Naive thymus-derived CD4-positive, alpha-beta T cell (primary cell): ENCODE measurements around the gene DLG2. TPM values are rescaled to one million over a fixed set of nuclear protein-coding genes. Genes with fewer than 3 reads are reported as not detected.

Source experiments
- ATAC-seq: fragments of 150-1000 bp; cut with Tn5 transposase; 2 replicates; pipeline ENCODE4 v1.10.0; 2021; ENCODE audit warnings: mild to moderate bottlenecking, moderate library complexity
- CTCF ChIA-PET: fragments of 350-600 bp; sonication (Branson Sonifier 250); formaldehyde crosslinking; loops from one replicate; lab custom pipeline; 2021; ENCODE audit warnings: antibody characterized with exemption; lab: Charles Lee
- POLR2A ChIA-PET: fragments of 350-600 bp; sonication (Branson Sonifier 250); formaldehyde crosslinking; loops from one replicate; lab custom pipeline; 2021; ENCODE audit warnings: antibody characterized with exemption, inconsistent platforms; lab: Charles Lee
- DNase-seq, 9 donors: peaks; one replicate each; pipeline versions ENCODE4 v3.0.0 to v3.0.0-alpha.2; 2020 to 2022; ENCODE audit warnings: mixed read lengths in 1 of 9
- H3K27ac ChIP-seq: one replicate; pipeline ENCODE4 v1.7.0; 2013; ENCODE audit warnings: mild to moderate bottlenecking, low read depth, low read length, moderate library complexity
- H3K27me3 ChIP-seq, 2 donors: one replicate each; pipeline ENCODE4 v1.7.0; 2013; ENCODE audit warnings: low read length in 2 of 2, mild to moderate bottlenecking in 2 of 2, moderate library complexity in 2 of 2; ENCODE audit not compliant: control insufficient read depth in 2 of 2, insufficient read depth in 2 of 2
- H3K36me3 ChIP-seq, 3 experiments: 1 replicate in 2 of 3; 2 replicates in 1 of 3; pipeline ENCODE4 v1.7.0; 2013; ENCODE audit warnings: low read length in 3 of 3, mild to moderate bottlenecking in 3 of 3, moderate library complexity in 1 of 3; ENCODE audit not compliant: insufficient read depth in 3 of 3, control insufficient read depth in 2 of 3
- H3K4me1 ChIP-seq, 2 donors: one replicate each; pipeline ENCODE4 v1.7.0; 2013; ENCODE audit warnings: low read length in 2 of 2, mild to moderate bottlenecking in 2 of 2, moderate library complexity in 1 of 2; ENCODE audit not compliant: control insufficient read depth in 2 of 2, insufficient read depth in 2 of 2
- H3K4me3 ChIP-seq: 2 replicates; pipeline ENCODE4 v1.7.0; 2013; ENCODE audit warnings: mild to moderate bottlenecking, low read length
- H3K9me3 ChIP-seq, 3 experiments: 1 replicate in 2 of 3; 2 replicates in 1 of 3; pipeline ENCODE4 v1.7.0; 2013; ENCODE audit warnings: low read length in 3 of 3; ENCODE audit not compliant: control insufficient read depth in 2 of 3
- H3K27ac Mint-ChIP-seq, 9 donors: one replicate each; pipeline ENCODE4 v1.8.0; 2020 to 2022; ENCODE audit warnings: mixed read lengths in 9 of 9, mild to moderate bottlenecking in 8 of 9, moderate library complexity in 5 of 9, inconsistent platforms in 2 of 9
- H3K27me3 Mint-ChIP-seq, 5 donors: one replicate each; pipeline ENCODE4 v1.8.0; 2021 to 2022; ENCODE audit warnings: mixed read lengths in 5 of 5, mild to moderate bottlenecking in 1 of 5
- H3K36me3 Mint-ChIP-seq, 5 donors: one replicate each; pipeline ENCODE4 v1.8.0; 2020 to 2022; ENCODE audit warnings: mixed read lengths in 5 of 5, mild to moderate bottlenecking in 3 of 5, inconsistent platforms in 1 of 5
- H3K4me1 Mint-ChIP-seq, 7 donors: one replicate each; pipeline ENCODE4 v1.8.0; 2020 to 2022; ENCODE audit warnings: mixed read lengths in 7 of 7, mild to moderate bottlenecking in 3 of 7, inconsistent platforms in 1 of 7
- H3K4me3 Mint-ChIP-seq, 10 donors: one replicate each; pipeline ENCODE4 v1.8.0; 2020 to 2022; ENCODE audit warnings: mild to moderate bottlenecking in 10 of 10, mixed read lengths in 10 of 10, moderate library complexity in 6 of 10, inconsistent platforms in 2 of 10
- H3K9me3 Mint-ChIP-seq, 11 donors: one replicate each; pipeline ENCODE4 v1.8.0; 2020 to 2022; ENCODE audit warnings: mixed read lengths in 11 of 11, mild to moderate bottlenecking in 4 of 11, inconsistent platforms in 1 of 11, moderate library complexity in 1 of 11
- intact Hi-C, 2 donors: fragments of 100-400 bp; cut with micrococcal nuclease; formaldehyde crosslinking; loops; one replicate each; pipeline ENCODE4 v1.15.1; 2023
- polyA plus RNA-seq, 2 donors: library from polyadenylated mRNA; unstranded; fragments of 300-500 nt; fragmentation: Illumina TruSeq; gene quantifications; one replicate each; pipeline ENCODE4 v1.2.3, GENCODE V29; 2021
- total RNA-seq, 6 experiments: library from RNA in 5 of 6; stranded (reverse) in 5 of 6; gene quantifications; 1 replicate in 5 of 6; 2 replicates in 1 of 6; pipeline ENCODE4 v1.2.3 and lab custom pipeline; 2021 to 2026

Gene DLG2
- total and polyA plus RNA-seq, 7 experiments from 2014 or later, result 0.64 to 6.1 (median 3.7) TPM

- H3K4me3 ChIP-seq, result no peak overlapping the region
- H3K27ac ChIP-seq, result no peak overlapping the region
- H3K27me3 ChIP-seq, result no peaks in the 10 kb centered on the region
- Mint-ChIP-seq H3K4me1 (no peaks in the 10 kb centered on the region), H3K4me3 (no peak overlapping the region), H3K36me3 (no peaks in the 10 kb centered on the region), H3K9me3 (peaks cover 0 to 3% (median 0%) of the 10 kb centered on the region in 11 donors), H3K27me3 (peaks cover 0 to 15% (median 5%) of the 10 kb centered on the region in 5 donors), H3K27ac (no peak overlapping the region)
- ChIA-PET CTCF (no interaction called here), POLR2A (no interaction called here)
- intact Hi-C loops, result no loop called here
- ATAC-seq (no peak), DNase-seq (no peak)
- H3K4me1 ChIP-seq, result no peaks in the 10 kb centered on the region
- H3K9me3 ChIP-seq, result no peaks in the 10 kb centered on the region
- H3K36me3 ChIP-seq, result no peaks in the 10 kb centered on the region
Observed at GRCh38 chr11:83628622-83629355, 1998.4 kb downstream of the DLG2 start.

GRCh38 chr11:83625336-83625735 lies 2001.8 kb downstream of the DLG2 start:
- no peak overlapping the region for H3K27ac ChIP-seq
- H3K4me1 ChIP-seq, result no peaks in the 10 kb centered on the region
- H3K9me3 ChIP-seq, result no peaks in the 10 kb centered on the region
- Mint-ChIP-seq H3K4me3 (no peak overlapping the region), H3K36me3 (no peaks in the 10 kb centered on the region), H3K27me3 (peaks cover 0 to 11% (median 5%) of the 10 kb centered on the region in 5 donors), H3K4me1 (no peaks in the 10 kb centered on the region), H3K9me3 (peaks cover 0 to 3% (median 0%) of the 10 kb centered on the region in 11 donors), H3K27ac (no peak overlapping the region)
- ATAC-seq (no peak), DNase-seq (no peak)
- intact Hi-C loops, result no loop called here
- POLR2A ChIA-PET, result no interaction called here
- no peak overlapping the region for H3K4me3 ChIP-seq
- no peaks in the 10 kb centered on the region for H3K27me3 ChIP-seq
- no peaks in the 10 kb centered on the region for H3K36me3 ChIP-seq
- CTCF ChIA-PET, result no interaction called here

GRCh38 chr11:83617671-83618070 lies 2009.5 kb downstream of the DLG2 start:
- Histone ChIP-seq H3K27ac (no peak overlapping the region), H3K9me3 (no peaks in the 10 kb centered on the region), H3K27me3 (no peaks in the 10 kb centered on the region), H3K4me1 (no peaks in the 10 kb centered on the region), H3K4me3 (no peak overlapping the region), H3K36me3 (no peaks in the 10 kb centered on the region)
- intact Hi-C loops, result no loop called here
- Mint-ChIP-seq H3K4me1 (no peaks in the 10 kb centered on the region), H3K9me3 (peaks cover 0 to 4% (median 0%) of the 10 kb centered on the region in 11 donors), H3K4me3 (no peak overlapping the region), H3K27me3 (peaks cover 0 to 13% (median 0%) of the 10 kb centered on the region in 5 donors), H3K27ac (no peak overlapping the region), H3K36me3 (no peaks in the 10 kb centered on the region)
- POLR2A ChIA-PET, result no interaction called here
- ATAC-seq (no peak), DNase-seq (no peak)
- CTCF ChIA-PET, result no interaction called here

- ChIA-PET CTCF (no interaction called here), POLR2A (no interaction called here)
- intact Hi-C loops, result no loop called here
- Mint-ChIP-seq H3K36me3 (no peaks in the 10 kb centered on the region), H3K4me3 (no peak overlapping the region), H3K4me1 (no peaks in the 10 kb centered on the region), H3K9me3 (peaks cover 0 to 7% (median 0%) of the 10 kb centered on the region in 11 donors), H3K27me3 (peaks cover 0 to 11% (median 2%) of the 10 kb centered on the region in 5 donors), H3K27ac (no peak overlapping the region)
- H3K27ac ChIP-seq, result no peak overlapping the region
- ATAC-seq, result no peak
- DNase-seq, result no peak
- no peaks in the 10 kb centered on the region for H3K9me3 ChIP-seq
- H3K4me3 ChIP-seq, result no peak overlapping the region
- H3K36me3 ChIP-seq, result no peaks in the 10 kb centered on the region
- H3K27me3 ChIP-seq, result no peaks in the 10 kb centered on the region
- no peaks in the 10 kb centered on the region for H3K4me1 ChIP-seq
Observed at GRCh38 chr11:83613767-83614121, 2013.4 kb downstream of the DLG2 start.

GRCh38 chr11:83612891-83613766 lies 2014.0 kb downstream of the DLG2 start:
- intact Hi-C loops, result no loop called here
- H3K4me3 ChIP-seq, result no peak overlapping the region
- Mint-ChIP-seq H3K9me3 (peaks cover 0 to 7% (median 0%) of the 10 kb centered on the region in 11 donors), H3K4me1 (no peaks in the 10 kb centered on the region), H3K27me3 (peaks cover 0 to 8% (median 0%) of the 10 kb centered on the region in 5 donors), H3K27ac (no peak overlapping the region), H3K36me3 (no peaks in the 10 kb centered on the region), H3K4me3 (no peak overlapping the region)
- H3K9me3 ChIP-seq, result no peaks in the 10 kb centered on the region
- POLR2A ChIA-PET, result no interaction called here
- H3K36me3 ChIP-seq, result no peaks in the 10 kb centered on the region
- H3K27ac ChIP-seq, result no peak overlapping the region
- CTCF ChIA-PET, result no interaction called here
- DNase-seq (no peak), ATAC-seq (no peak)
- H3K4me1 ChIP-seq, result no peaks in the 10 kb centered on the region
- H3K27me3 ChIP-seq, result no peaks in the 10 kb centered on the region

- H3K27me3 ChIP-seq, result no peaks in the 10 kb centered on the region
- Mint-ChIP-seq H3K27me3 (peaks cover 0 to 8% (median 0%) of the 10 kb centered on the region in 5 donors), H3K9me3 (peaks cover 0 to 7% (median 0%) of the 10 kb centered on the region in 11 donors), H3K36me3 (no peaks in the 10 kb centered on the region), H3K4me1 (no peaks in the 10 kb centered on the region), H3K4me3 (no peak overlapping the region), H3K27ac (no peak overlapping the region)
- no peak overlapping the region for H3K4me3 ChIP-seq
- DNase-seq (no peak), ATAC-seq (no peak)
- H3K27ac ChIP-seq, result no peak overlapping the region
- POLR2A ChIA-PET, result no interaction called here
- intact Hi-C loops, result no loop called here
- no peaks in the 10 kb centered on the region for H3K4me1 ChIP-seq
- no peaks in the 10 kb centered on the region for H3K9me3 ChIP-seq
- no peaks in the 10 kb centered on the region for H3K36me3 ChIP-seq
- CTCF ChIA-PET, result no interaction called here
Observed at GRCh38 chr11:83611600-83611999, 2015.5 kb downstream of the DLG2 start.
